GM18508 (cell line): ENCODE data around the gene SPACA9.

Experiments used
- ATAC-seq: cut with Tn5 transposase; IDR thresholded peaks from one replicate; pipeline ENCODE4 v1.9.1; 2021; ENCODE audit warnings: moderate number of reproducible peaks; ENCODE audit not compliant: insufficient read depth, unreplicated experiment

SPACA9 gene

DNA sequence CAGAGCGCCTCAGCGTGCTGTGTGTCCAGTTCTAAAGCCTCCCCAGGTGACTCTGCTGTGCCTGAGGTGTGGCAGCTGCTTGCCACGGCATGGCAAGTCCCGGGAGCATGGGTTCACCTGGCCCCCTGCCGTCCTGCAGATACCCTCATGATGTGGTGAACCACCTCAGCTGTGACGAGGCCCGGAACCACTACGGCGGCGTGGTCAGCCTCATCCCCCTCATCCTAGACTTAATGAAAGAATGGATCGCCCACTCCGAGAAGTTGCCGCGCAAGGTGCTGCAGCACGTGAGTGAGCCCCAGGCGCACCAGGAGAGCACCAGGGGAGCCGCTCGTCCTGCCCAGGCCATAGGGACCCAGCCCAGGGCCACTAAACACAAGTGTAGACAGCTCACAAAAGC lies 9.5 kb downstream of the SPACA9 start:
- ATAC-seq, result no peak

DNA sequence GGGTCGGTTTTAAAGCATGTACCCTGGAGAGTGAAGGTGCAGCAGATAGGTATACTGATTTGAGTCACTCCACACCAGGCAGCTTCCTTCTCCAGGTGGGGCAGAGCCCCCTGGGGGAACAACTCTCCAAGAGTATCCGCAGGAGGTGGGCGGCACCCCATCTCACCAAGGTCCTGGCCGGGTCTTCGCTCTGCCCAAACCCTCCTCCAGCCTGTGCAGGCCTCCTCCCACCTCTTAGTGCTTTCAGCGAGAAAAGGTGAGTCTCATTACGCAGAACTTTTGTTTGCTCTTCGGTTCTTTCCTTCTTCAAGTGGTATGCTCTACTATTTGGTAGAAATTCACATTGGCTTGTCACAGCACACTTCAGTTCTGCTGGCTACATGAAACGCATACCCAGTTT lies 13.7 kb downstream of the SPACA9 start:
- no peak for ATAC-seq

GRCh38 chr9:132894346-132894745 lies 15.6 kb downstream of the SPACA9 start:
- no peak for ATAC-seq

GRCh38 chr9:132894862-132895835 lies 16.5 kb downstream of the SPACA9 start:
- ATAC-seq, result no peak

- no peak for ATAC-seq
Measured at GRCh38 chr9:132896264-132896663, 17.6 kb downstream of the SPACA9 start.

GRCh38 chr9:132896906-132897305 lies 18.2 kb downstream of the SPACA9 start:
- no peak for ATAC-seq

DNA sequence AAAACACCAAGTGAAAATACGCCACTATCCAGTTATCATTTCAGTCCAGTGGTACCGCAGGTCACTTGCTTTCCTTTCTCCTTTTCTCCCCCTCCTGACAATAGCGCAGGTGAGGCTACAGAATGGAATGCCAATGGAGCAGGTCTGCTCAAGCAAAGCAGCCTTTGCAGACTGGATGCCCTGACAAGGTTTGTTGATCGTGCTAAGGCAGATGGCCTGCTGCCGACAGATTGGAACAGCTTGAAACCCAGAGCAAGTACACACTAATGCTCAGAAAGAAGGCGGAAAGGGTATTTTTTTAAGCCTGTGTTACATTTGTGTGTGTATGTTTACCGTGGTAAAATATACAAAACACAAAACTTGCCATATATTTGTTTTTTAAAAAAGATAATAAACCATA lies 19.4 kb downstream of the SPACA9 start:
- no peak for ATAC-seq

DNA sequence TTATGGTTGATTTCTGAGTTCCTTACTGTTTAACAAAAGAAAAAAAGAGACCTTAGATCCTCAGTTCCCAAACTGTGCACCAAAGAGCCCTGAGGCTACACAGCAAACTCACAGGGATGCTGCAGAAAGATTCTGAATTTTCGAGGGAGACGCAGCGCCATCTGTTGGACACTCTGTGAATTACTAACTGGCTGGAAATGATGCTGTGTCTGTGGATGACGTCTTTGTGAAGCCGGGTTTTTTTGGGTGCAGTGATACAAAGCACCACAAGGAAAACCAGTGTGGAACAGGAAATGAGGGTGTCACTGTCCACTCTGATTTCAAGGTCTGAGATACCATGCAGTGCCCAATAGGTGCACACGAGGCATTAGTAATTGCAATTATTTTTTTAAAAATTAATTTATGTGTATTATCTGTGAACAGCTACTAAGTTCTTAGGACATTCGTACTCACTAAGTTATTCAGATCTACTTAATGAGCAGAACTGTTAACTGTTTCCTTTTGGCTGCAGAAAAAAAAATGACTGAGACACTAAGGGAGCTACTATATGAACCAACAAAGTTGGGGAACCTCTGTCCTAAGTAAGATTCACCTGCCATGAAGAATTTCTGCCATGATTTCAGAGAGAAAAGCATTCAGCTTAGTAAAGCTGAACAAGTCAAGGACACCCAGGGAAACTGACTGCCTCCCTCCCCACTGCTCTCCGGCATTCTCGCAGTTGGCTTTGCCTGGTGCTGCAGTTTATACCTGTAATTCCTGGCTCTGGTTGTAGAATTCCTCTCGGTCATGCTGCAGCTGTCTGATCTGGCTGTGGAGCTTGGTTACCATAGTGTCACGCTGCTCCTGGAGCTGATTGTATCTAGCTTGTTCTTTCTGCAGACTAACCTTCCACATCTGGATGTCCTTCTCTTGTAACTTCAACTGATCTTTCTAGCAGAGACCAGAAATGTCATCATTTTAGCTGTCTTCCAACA lies 23.4 kb downstream of the SPACA9 start:
- ATAC-seq, result no peak

GRCh38 chr9:132903574-132904492 lies 25.1 kb downstream of the SPACA9 start:
- ATAC-seq, result no peak

DNA sequence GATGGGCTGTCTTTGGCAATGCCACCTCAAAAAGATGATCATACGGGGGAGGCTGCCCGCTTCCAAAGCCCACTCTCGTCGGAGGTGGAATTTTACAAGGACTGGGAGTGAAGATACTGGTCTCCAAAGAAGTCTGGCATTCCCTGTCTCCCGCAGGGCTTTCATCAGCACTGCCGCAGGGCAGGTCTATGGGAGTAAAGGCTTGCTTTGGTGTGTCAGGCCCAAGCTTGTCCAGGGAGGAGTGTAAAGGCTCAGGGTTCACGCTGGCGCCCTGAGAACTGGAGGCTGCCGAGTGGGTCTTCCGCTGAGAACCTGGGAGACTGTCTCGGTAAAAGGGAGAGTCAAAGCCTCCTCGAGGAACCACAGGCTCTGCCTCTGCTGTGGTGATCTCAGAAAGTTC lies 27.0 kb downstream of the SPACA9 start:
- no peak for ATAC-seq

- ATAC-seq, result no peak
Measured at GRCh38 chr9:132908635-132909034, 29.9 kb downstream of the SPACA9 start.

DNA sequence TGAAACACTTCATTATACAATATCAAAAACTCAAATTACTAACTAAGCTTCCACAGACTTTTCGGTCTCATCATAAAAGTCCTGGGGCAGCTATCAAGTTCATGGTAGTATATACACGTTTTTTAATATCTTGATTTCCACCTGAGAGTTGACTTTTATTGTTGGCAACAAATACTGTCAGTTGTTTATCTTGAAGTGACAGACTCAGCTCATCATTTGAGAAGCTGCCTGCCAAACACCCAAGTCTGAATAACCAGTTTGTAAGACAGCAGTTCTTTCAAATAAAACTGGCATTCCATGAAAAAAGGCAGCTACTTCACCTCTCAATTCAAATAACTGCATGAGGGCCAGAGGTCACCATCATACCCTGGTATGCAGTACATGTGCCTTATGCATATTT lies 30.6 kb downstream of the SPACA9 start:
- ATAC-seq, result no peak

GRCh38 chr9:132910376-132910775 lies 31.7 kb downstream of the SPACA9 start:
- no peak for ATAC-seq

GRCh38 chr9:132912131-132912530 lies 33.4 kb downstream of the SPACA9 start:
- ATAC-seq, result no peak

- no peak for ATAC-seq
Measured at GRCh38 chr9:132914924-132915323, 36.2 kb downstream of the SPACA9 start.

- no peak for ATAC-seq
Measured at GRCh38 chr9:132919614-132920268, 41.0 kb downstream of the SPACA9 start.

GRCh38 chr9:132923346-132923902 lies 44.7 kb downstream of the SPACA9 start:
- no peak for ATAC-seq

DNA sequence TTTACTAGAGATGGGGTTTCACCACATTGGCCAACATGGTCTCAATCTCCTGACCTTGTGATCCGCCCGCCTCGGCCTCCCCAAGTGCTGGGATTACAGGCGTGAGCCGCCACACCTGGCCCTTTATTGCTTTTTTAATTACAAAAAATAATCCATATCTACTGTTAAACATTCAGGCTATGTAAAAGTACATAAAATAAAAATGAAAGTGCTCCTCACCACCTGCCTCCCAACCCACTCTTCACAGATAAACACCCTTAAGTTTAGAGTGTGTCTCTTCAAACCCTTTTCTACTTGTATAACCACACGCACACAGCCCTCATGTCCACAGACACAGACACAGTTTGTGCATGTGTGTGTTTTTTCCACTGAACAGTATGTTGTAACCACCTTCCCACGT lies 49.0 kb downstream of the SPACA9 start:
- ATAC-seq, result no peak

GRCh38 chr9:132931178-132931735 lies 52.6 kb downstream of the SPACA9 start:
- ATAC-seq, result no peak
